ENCODE data around the gene SLC7A7.
"Not testable (repeated sequence)": the region's sequence is repeated elsewhere in the genome, so short reads cannot be mapped to it uniquely, and the experiment has no call there.

Gene SLC7A7

DNA sequence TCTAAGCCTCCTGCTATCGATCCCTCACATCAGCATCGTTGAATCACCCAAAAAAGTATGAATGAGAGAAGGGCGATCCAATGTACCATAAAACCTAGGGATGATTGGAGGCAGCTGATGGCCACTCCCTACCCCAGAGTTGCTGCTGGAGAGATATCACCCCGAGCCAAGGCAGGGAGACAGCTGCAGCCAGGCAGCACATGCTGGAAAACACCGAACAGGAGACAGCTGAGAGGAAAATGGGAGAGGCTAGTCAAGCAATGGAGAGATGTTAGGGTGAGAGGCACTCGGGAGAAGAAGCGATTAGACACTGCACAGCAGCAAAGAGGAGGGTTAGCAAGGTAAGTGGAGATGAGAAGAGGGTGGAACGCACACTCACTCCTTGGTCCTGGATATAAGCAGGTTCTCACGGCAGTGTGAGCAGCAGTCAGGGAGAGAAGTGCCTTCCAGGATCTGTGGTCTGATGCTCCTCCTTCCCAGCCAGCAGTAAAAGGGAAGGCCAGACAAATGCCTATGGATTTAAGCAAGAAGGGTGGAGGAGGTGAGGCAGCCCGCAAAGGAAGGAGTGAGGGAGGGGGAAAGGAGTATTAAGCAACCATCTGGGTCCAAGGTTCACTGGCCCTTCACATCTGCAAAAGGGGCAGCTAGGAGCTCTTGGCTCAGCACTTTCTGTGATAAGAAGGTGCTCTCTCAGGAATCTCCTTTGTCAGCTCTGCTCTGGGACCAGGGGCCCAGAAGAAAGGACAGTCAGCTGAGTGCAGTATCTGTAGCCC, at the start of gene SLC7A7:
Gene SLC7A7, minus strand, starts transcription at position 495 of the 773 bp plus-strand sequence. CDS start 2,037 bp downstream, outside the sequence.
- TF ChIP-seq Cebpa-rat (IDR thresholded peaks at IDR 0.05), result peak in 2 of 11 experiments; percentile 12 to 32; a peak in 2 of 22 replicates
- Histone ChIP-seq H3K9ac (peak within 1 kb of the TSS in 10 of 11 experiments; percentile 57 to 80 (median 74); a peak in 20 of 22 replicates), H3K4me1 (peaks cover 58 to 100% (median 85%) of the 10 kb centered on the region in 10 experiments), H4K20me1 (peaks cover 0 to 10% (median 0%) of the 10 kb centered on the region in 11 experiments; a peak in 4 of 22 replicates), H3K9me3 (replicated peaks in 1 of 11) (no peaks in the 10 kb centered on the region), H3K27me3 (no peaks in the 10 kb centered on the region; a peak in 1 of 22 replicates), H3K36me3 (peaks cover 0 to 18% (median 0%) of the 10 kb centered on the region in 11 experiments; a peak in 8 of 22 replicates), H3K27ac (peak within 1 kb of the TSS in 10 of 11 experiments; percentile 67 to 89 (median 79); a peak in 20 of 22 replicates), H3K4me2 (peak within 1 kb of the TSS; percentile 59 to 98 (median 89)), H3K4me3 (peak within 1 kb of the TSS in 8 of 10 experiments; percentile 21 to 69 (median 58); a peak in 14 of 20 replicates)

DNA sequence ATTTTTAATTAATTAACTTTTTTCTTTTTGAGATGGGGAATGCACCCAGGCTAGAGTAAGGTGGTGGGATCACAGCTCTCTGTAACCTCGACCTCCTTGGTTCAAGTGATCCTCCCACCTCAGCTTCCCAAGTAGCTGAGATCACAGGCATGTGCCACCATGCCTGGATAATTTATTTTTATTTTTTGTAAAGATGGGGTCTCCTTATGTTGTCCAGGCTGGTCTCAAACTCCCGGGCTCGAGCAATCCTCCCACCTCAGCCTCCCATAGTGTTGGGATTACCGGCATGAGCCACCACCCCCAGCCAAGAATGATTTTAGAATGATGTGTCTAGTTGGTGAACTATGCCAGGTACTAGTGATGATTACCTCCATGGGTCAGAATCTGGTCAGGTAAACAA, 49.7 kb upstream of the SLC7A7 start:
- Histone ChIP-seq H3K9ac (no peak overlapping the region), H3K4me3 (no peak overlapping the region), H3K4me1 (peaks cover under 1 to 10% (median 9%) of the 10 kb centered on the region in 10 experiments), H3K4me2 (no peak overlapping the region), H3K27ac (no peak overlapping the region), H3K9me3 (replicated peaks in 1 of 11) (peaks cover 0 to 24% (median 10%) of the 10 kb centered on the region in 11 experiments; a peak in 13 of 22 replicates), H3K27me3 (no peaks in the 10 kb centered on the region), H3K36me3 (no peaks in the 10 kb centered on the region), H4K20me1 (no peaks in the 10 kb centered on the region)
- TF ChIP-seq Cebpa-rat (IDR thresholded peaks at IDR 0.05), result no peak

DNA sequence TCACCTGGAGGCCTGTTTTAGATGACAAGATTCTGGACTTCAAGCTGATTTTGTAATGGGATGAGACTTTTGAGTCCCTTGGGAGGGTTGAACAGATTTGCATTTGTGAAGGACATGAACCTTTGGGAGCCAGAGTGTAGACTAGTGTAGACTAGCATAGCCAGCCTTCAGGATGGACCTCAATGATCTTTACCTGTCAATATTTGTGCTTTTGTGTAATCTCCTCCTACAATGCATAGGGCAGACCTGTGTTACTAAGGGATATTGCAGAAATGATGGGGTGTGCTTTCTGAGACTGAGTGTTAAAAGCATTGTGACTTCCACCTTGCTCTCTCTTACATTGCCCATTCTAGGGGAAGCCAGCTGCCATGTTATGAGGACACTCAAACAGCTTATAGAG, 46.4 kb upstream of the SLC7A7 start:
- Histone ChIP-seq H3K27ac (no peak overlapping the region), H3K27me3 (no peaks in the 10 kb centered on the region), H3K4me3 (no peak overlapping the region), H3K9ac (no peak overlapping the region), H3K9me3 (replicated peaks in 1 of 11) (peaks cover 0 to 35% (median 10%) of the 10 kb centered on the region in 11 experiments; a peak in 14 of 22 replicates), H3K4me1 (peaks cover 0 to 11% (median 0%) of the 10 kb centered on the region in 10 experiments; a peak in 3 of 20 replicates), H3K4me2 (no peak overlapping the region), H3K36me3 (no peaks in the 10 kb centered on the region), H4K20me1 (no peaks in the 10 kb centered on the region)
- TF ChIP-seq Cebpa-rat (IDR thresholded peaks at IDR 0.05), result no peak

DNA sequence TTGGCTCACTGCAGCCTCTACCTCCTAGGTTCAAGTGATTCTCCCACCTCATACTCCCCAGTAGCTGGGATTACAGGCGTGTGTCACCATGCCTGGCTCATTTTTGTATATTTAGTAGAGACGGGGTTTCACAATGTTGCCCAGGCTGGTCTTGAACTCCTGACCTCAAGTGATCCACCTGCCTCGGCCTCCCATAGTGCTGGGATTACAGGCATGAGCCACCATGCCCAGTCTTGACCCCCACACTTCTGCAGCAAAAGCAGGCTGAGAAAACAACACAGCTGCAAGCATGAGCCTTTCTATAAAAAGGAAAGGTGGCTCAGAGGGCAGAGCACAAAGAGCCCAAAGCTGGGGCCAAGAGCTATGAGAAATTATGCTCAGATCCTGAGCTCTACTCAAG, 45.1 kb upstream of the SLC7A7 start:
- H3K4me3 ChIP-seq, H3K27me3 ChIP-seq, H3K9ac ChIP-seq, H4K20me1 ChIP-seq, H3K27ac ChIP-seq, H3K4me2 ChIP-seq, H3K36me3 ChIP-seq: not testable (repeated sequence)
- Histone ChIP-seq H3K9me3 (replicated peaks in 1 of 11) (peaks cover 0 to 35% (median 10%) of the 10 kb centered on the region in 11 experiments; a peak in 14 of 22 replicates), H3K4me1 (peaks cover 0 to 11% (median 0%) of the 10 kb centered on the region in 10 experiments; a peak in 3 of 20 replicates)

DNA sequence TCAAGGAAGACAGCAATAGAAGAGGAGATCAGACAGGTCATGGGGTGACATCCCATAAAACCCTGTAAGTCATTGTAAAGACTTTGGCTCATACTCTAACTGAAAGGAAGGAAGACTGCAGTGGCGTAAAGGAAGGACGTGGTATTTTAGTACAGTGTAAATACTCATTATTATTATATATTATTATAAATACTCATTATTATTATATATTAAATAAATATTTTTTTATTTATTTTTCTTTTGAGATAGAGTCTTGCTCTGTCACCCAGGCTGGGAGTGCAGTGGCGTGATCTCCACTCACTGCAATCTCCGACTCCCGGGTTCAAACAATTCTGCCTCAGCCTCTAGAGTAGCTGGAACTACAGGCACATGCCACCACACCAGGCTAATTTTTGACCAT, 41.2 kb upstream of the SLC7A7 start:
- TF ChIP-seq Cebpa-rat (IDR thresholded peaks at IDR 0.05), result no peak
- Histone ChIP-seq H3K4me2 (no peak overlapping the region), H3K4me1 (peaks cover 16 to 31% (median 23%) of the 10 kb centered on the region in 10 experiments), H3K9me3 (replicated peaks in 1 of 11) (peaks cover 0 to 26% (median 9%) of the 10 kb centered on the region in 11 experiments; a peak in 13 of 22 replicates), H3K4me3 (no peak overlapping the region), H4K20me1 (no peaks in the 10 kb centered on the region), H3K27me3 (no peaks in the 10 kb centered on the region), H3K27ac (no peak overlapping the region), H3K36me3 (no peaks in the 10 kb centered on the region), H3K9ac (no peak overlapping the region)

DNA sequence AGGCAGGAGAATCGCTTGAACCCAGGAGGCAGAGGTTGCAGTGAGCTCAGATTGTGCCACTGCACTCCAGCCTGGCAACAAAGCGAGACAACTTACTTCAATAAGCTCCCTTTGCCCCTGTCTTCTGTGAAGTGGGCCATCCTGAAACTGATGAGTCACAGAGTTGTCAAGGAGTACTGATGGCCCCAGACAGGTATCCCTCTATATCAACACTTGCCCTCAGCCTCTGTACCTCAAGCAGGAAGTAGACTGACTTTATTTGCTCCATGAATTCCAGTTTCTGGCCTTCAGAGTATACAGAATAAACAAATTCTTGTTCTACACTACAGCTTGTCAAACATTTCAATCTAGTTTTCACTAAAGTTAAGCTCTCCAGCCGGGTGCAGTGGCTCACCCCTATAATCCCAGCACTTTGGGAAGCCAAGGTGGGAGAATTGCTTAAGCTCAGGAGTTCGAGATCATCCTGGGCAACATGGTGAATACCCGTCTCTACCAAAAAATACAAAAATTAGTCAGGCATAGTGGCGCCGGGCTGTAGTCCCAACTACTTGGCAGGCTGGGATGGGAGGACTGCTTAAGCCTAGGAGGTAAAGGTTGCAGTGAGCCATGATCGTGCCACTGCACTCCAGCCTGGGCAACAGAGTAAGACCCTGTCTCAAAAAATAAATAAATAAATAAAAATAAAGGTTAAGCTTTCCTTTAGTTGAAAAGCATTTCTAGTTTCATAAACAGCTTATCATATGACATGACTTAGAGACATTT, 39.9 kb upstream of the SLC7A7 start:
- Histone ChIP-seq H3K9me3 (replicated peaks in 1 of 11) (peaks cover 0 to 13% (median under 1%) of the 10 kb centered on the region in 11 experiments; a peak in 9 of 22 replicates), H3K4me3 (no peak overlapping the region), H3K9ac (no peak overlapping the region), H3K4me1 (peaks cover 28 to 40% (median 36%) of the 10 kb centered on the region in 10 experiments), H4K20me1 (no peaks in the 10 kb centered on the region), H3K27me3 (no peaks in the 10 kb centered on the region), H3K36me3 (no peaks in the 10 kb centered on the region), H3K4me2 (no peak overlapping the region), H3K27ac (no peak overlapping the region)
- no peak for TF ChIP-seq Cebpa-rat (IDR thresholded peaks at IDR 0.05)

DNA sequence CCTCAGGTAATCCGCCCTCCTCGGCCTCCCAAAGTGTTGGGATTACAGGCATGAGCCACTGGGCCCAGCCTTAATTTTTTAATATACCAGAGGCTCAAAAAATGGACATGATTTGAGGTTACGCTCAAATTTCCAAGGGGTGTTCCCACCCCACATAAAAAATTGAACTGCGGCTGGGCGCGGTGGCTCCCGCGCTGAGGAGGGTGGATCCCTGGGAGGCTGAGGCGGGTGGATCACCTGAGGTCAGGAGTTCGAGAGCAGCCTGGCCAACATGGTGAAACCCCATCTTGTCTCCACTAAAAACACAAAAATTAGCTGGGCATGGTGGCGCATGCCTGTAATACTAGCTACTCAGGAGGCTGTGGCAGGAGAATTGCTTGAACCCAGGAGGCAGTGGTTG, 39.1 kb upstream of the SLC7A7 start:
- H3K36me3 ChIP-seq, H3K4me3 ChIP-seq: not testable (repeated sequence)

DNA sequence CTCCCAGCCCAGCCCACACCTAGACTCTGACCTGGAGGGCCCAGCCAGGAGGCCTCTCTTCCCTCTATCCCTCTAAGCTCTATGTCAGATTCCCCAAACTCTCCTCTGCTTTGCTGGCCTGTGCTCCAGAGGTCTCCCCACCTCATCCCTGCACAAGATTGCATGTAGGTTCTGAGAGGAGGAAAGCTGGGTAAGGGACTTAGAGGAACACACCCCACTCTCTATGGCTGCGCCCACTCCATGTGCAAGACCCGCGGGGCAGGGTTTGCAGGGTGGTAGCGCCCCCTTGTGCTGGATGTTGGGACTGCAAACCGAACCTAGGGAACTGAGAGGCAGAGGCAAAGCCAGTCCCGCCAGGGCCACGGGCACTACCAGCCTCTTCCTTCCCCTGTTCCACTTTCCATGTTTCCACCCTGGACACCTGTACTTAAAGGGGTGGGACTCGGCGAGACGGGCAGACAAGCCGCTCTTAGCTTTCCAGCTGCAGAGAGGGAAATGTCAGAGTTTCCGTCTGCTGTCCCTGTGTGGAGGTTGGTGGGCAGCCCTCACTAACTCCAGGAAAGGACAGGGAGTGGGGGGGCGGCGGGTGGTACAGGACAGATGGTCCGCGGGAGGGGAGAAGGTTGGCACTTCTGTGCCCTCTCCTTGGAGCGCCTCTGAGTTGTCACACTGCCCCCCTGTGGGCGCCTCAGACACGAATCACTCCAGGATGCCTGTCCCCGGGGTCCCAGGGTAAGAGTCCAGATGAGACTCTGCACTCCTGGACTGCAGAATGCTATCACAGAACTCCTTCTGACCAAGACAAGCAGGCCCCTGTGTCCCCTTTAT, 37.9 kb upstream of the SLC7A7 start:
- TF ChIP-seq Cebpa-rat (IDR thresholded peaks at IDR 0.05), result no peak
- Histone ChIP-seq H3K27ac (peak overlapping the region; percentile 51 to 90 (median 77); a peak in 20 of 22 replicates), H3K36me3 (0 out of 22 replicates have a peak, but pooled peaks cover 0 to 7% (median 0%) of the 10 kb centered on the region in 11 experiments), H3K27me3 (no peaks in the 10 kb centered on the region), H3K9me3 (replicated peaks in 1 of 11) (peaks cover 0 to 8% (median 0%) of the 10 kb centered on the region in 11 experiments; a peak in 3 of 22 replicates), H4K20me1 (no peaks in the 10 kb centered on the region), H3K4me2 (peak overlapping the region; percentile 79 to 100 (median 94)), H3K4me1 (peaks cover 30 to 60% (median 50%) of the 10 kb centered on the region in 10 experiments), H3K4me3 (peak overlapping the region; percentile 40 to 69 (median 56); a peak in 19 of 20 replicates), H3K9ac (peak overlapping the region; percentile 63 to 83 (median 77))

More for the DNA sequence above, 39.1 kb upstream of the SLC7A7 start:
- H3K4me2 ChIP-seq; H3K27ac ChIP-seq; H3K27me3 ChIP-seq; H4K20me1 ChIP-seq; H3K9ac ChIP-seq; H3K9me3 ChIP-seq (replicated peaks in 1 of 11): not testable (repeated sequence)
- peaks cover 29 to 48% (median 41%) of the 10 kb centered on the region in 10 experiments for H3K4me1 ChIP-seq

All from BLaER1 treated with 17β-estradiol and CSF1 and Interleukin-3, amounts not matched to agents 10 nM and 100 nM (cell line).